Mucosa of stomach (tissue), 1 donor: ENCODE data around the gene FBXL16.
A peak's percentile ranks its signal among the peaks of the same experiment; 100 is the strongest.

ENCODE experiments used
- H3K27me3 ChIP-seq: one replicate; pipeline ENCODE4 v1.7.0; 2013; ENCODE audit warnings: mild to moderate bottlenecking, low read length; ENCODE audit not compliant: control insufficient read depth, insufficient read depth
- H3K36me3 ChIP-seq: one replicate; pipeline ENCODE4 v1.7.0; 2013; ENCODE audit warnings: low read length; ENCODE audit not compliant: control insufficient read depth, insufficient read depth
- H3K4me1 ChIP-seq: one replicate; pipeline ENCODE4 v1.7.0; 2013; ENCODE audit warnings: mild to moderate bottlenecking, low read length; ENCODE audit not compliant: control insufficient read depth, insufficient read depth
- H3K4me3 ChIP-seq: one replicate; pipeline ENCODE4 v1.7.0; 2013; ENCODE audit warnings: low read length
- H3K9ac ChIP-seq: one replicate; pipeline ENCODE4 v1.7.0; 2013; ENCODE audit warnings: mild to moderate bottlenecking, low read length, moderate library complexity
- H3K9me3 ChIP-seq: one replicate; pipeline ENCODE4 v1.7.0; 2013; ENCODE audit warnings: mild to moderate bottlenecking, low read length, moderate library complexity; ENCODE audit not compliant: control insufficient read depth
- donor health status: Pancreatic carcinoma.

Gene FBXL16

DNA sequence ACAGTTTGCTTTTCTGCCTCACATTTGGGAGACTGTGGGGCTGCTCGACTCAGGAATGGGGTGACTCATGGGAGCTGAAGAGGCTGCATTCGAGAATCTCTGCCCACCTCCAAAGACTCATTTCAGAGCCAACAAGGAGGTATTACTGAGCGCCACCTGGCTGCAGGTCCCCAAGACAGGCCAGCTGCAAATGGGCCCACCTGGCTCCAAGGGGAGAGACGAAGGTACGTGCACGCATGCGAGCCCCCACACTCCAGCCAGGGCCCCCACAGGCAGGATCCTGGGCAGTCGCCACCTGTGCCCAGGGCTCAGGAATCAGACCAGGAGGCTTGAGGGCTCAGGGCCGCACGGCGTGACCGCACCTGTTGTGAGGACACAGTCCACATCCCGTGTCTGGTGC lies 27.3 kb upstream of the FBXL16 start:
- no peaks in the 10 kb centered on the region for H3K27me3 ChIP-seq
- H3K4me3 ChIP-seq: no peak overlapping the region
- H3K36me3 ChIP-seq: no peaks in the 10 kb centered on the region
- peaks cover 5% of the 10 kb centered on the region for H3K4me1 ChIP-seq
- H3K9ac ChIP-seq: no peak overlapping the region
- no peaks in the 10 kb centered on the region for H3K9me3 ChIP-seq

GRCh38 chr16:732332-732731 lies 26.7 kb upstream of the FBXL16 start:
- H3K9ac ChIP-seq: no peak overlapping the region
- no peak overlapping the region for H3K4me3 ChIP-seq
- no peaks in the 10 kb centered on the region for H3K36me3 ChIP-seq
- H3K4me1 ChIP-seq: peaks cover 6% of the 10 kb centered on the region
- no peaks in the 10 kb centered on the region for H3K9me3 ChIP-seq
- no peaks in the 10 kb centered on the region for H3K27me3 ChIP-seq

DNA sequence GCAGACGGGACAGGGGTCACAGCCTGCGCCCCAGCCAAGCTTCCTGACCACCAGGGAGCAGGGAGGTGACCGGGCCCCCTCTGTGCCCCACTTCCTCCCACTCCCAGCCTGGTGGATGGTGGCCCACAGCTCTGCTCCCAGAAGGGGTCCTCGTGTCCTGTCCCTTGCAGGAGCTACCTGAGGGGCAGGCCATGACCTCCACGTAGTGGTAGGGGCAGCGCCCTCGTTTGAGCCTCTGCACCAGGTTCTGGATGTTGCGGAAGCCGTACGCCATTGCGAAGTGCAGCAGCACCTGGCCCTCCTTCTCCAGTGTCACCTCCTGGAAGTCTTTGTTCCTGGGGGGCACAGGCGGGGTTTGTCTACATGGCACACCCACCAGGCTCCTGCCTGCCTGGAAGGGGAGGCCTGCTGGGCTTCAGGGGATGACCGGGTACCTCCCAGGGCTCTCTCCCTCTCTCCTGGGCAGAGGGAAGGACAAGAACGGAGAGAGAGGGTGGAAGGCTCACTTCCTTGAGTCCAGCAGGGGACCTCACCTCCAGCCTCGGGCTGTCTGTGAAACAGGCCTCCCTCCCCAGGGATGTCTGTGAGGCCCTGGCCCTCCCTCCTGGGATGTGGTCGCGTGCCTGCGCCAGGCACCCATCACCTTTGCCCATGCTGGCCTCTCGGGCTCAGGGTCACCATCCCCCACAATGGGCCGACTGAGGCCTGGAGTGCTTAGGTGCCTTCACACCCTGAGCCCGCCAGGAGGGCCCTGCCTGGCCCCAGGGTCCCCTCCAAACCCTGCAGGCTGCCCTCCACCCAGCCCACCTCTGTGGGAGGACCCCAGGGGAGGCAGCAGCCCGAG lies 25.3 kb upstream of the FBXL16 start:
- no peaks in the 10 kb centered on the region for H3K36me3 ChIP-seq
- no peak overlapping the region for H3K4me3 ChIP-seq
- H3K9ac ChIP-seq: no peak overlapping the region
- peaks cover 16% of the 10 kb centered on the region for H3K4me1 ChIP-seq
- H3K27me3 ChIP-seq: peaks cover 7% of the 10 kb centered on the region
- no peaks in the 10 kb centered on the region for H3K9me3 ChIP-seq

DNA sequence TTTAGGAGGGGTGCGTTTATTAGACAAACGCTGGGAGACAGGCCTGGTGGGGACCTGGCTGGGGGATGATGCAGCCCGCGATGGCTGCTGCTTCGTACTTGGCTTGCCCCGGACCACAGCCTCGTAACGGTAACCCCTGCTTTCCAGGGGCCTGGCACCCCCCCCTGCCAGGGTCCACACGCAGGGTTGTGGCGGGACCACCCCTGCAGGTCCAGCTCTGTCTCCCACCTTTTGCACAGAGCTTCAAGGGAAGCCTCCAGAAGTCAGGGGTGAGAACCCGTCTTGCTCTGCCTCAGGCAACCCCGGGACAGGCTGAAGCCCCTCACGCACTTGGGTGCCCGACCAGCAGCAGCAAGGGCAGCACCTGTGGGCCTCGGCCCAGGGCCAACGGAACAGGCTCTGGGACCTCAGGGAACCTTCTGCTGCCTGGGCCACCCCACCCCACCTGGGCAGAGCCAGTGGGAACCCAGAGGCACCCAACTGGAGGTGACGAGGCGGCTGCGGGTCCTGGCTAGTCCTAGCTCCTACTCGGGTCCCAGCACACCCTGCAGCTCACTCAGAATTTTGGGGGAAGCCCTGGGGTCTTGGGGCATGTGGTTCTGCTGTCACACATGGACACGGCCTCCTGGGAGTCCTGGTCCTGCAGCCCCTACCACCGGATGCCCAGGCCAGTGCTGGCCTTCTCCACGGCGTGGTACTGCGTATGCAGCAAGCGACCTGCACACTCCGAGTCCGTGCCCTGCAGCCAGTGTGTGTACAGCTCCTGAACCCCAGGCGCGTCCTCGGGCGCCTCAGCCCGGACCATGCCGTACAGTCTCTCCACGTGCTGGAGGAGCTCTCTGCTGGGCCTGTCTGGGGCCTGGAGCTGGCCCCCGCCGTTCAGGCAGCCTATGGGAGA lies 24.4 kb upstream of the FBXL16 start:
- Histone ChIP-seq H3K4me1 (peaks cover 19% of the 10 kb centered on the region), H3K9ac (no peak overlapping the region), H3K9me3 (no peaks in the 10 kb centered on the region), H3K36me3 (no peaks in the 10 kb centered on the region), H3K27me3 (peaks cover 16% of the 10 kb centered on the region), H3K4me3 (no peak overlapping the region)

GRCh38 chr16:728890-729744 lies 23.5 kb upstream of the FBXL16 start:
- H3K4me1 ChIP-seq: peaks cover 19% of the 10 kb centered on the region
- no peaks in the 10 kb centered on the region for H3K36me3 ChIP-seq
- no peak overlapping the region for H3K4me3 ChIP-seq
- peaks cover 19% of the 10 kb centered on the region for H3K27me3 ChIP-seq
- no peak overlapping the region for H3K9ac ChIP-seq
- H3K9me3 ChIP-seq: no peaks in the 10 kb centered on the region

DNA sequence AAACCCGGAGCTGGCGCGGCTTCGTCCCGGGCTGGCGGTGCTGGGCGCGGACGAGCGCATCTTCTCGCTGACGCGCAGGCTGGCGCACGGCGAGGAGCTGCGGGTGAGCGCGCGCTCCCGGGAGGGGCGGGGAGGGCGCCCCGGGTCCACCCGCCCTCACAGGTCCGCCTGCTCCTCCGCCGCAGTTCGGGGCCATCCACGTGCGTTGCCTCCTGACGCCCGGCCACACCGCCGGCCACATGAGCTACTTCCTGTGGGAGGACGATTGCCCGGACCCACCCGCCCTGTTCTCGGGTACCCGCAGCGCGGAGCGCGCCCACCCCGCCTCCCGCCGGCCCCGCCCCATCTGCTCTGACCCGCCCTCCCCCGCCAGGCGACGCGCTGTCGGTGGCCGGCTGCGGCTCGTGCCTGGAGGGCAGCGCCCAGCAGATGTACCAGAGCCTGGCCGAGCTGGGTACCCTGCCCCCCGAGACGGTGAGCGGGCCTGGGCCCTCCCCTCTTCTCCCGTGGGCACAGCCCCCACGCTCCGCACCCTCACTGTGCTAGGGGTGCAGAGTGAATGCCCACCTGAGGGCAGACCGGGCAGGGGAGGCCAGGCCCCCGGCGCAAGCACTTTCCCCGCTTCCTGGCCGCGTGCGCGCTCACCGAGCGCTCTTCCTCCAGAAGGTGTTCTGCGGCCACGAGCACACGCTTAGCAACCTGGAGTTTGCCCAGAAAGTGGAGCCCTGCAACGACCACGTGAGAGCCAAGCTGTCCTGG lies 22.7 kb upstream of the FBXL16 start:
- Histone ChIP-seq H3K9ac (no peak overlapping the region), H3K36me3 (no peaks in the 10 kb centered on the region)

DNA sequence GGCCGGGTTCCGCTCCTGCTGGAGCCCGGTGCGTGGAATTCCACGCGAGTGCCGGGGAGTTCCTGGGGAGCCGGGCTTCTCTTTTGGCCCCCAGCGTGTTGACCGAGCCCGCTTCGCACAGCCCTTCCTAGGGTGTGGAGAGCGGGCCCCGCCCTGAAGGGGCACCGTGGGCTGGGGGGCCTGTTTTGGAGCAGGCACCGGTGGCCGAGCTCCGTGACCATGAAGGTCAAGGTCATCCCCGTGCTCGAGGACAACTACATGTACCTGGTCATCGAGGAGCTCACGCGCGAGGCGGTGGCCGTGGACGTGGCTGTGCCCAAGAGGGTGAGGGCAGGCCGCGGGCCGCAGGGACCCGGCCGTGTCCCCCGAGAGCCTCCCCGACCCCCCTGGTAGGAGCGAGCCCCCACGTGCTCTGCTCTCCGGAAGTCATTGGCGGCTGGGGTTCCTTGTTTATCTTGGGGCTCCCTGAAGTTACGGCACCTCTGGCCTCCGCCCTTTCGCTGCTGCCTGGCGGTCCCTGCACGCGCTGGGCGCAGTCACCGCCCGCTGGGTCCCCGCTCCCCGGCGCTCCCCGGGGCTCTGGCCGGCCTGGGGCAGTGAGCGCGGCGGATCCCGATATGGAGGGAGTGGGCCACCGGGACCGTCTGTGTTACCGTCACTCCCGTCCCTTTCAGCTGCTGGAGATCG lies 21.8 kb upstream of the FBXL16 start:
- Histone ChIP-seq H3K36me3 (no peaks in the 10 kb centered on the region), H3K27me3 (peaks cover 19% of the 10 kb centered on the region), H3K9me3 (no peaks in the 10 kb centered on the region), H3K4me3 (peak overlapping the region; percentile 31), H3K4me1 (peaks cover 19% of the 10 kb centered on the region), H3K9ac (peak overlapping the region; percentile 22)

More for the DNA sequence above, 22.7 kb upstream of the FBXL16 start:
- Histone ChIP-seq H3K27me3 (peaks cover 19% of the 10 kb centered on the region), H3K9me3 (no peaks in the 10 kb centered on the region), H3K4me1 (peaks cover 19% of the 10 kb centered on the region), H3K4me3 (no peak overlapping the region)

GRCh38 chr16:726438-727290 lies 21.1 kb upstream of the FBXL16 start, which contains the start of the genes CCDC78 and HAGHL:
Gene CCDC78 (minus strand): TSS chr16:726443. CDS start chr16:726367, 76 bp downstream.
Gene HAGHL (plus strand): TSS chr16:727106. CDS start chr16:727510, 404 bp downstream.
- peaks cover 19% of the 10 kb centered on the region for H3K27me3 ChIP-seq
- H3K9me3 ChIP-seq: no peaks in the 10 kb centered on the region
- H3K9ac ChIP-seq: peak within 1 kb of the TSS; percentile 22
- H3K4me3 ChIP-seq: peak within 1 kb of the TSS; percentile 31
- no peaks in the 10 kb centered on the region for H3K36me3 ChIP-seq
- H3K4me1 ChIP-seq: peaks cover 22% of the 10 kb centered on the region

DNA sequence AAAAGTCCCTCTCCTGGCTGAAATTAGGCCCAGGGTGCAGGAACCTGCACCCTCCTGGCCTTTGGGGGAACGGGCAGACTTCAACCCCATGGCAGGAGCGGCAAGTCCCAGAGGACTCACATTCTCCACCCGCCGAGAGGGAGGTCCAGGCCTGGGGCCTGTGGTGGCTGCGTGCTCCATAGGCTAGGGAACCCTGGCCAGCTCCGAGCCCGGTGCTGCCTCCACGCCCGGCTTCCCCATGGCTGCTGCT lies 20.5 kb upstream of the FBXL16 start:
- no peak overlapping the region for H3K4me3 ChIP-seq
- peaks cover 19% of the 10 kb centered on the region for H3K27me3 ChIP-seq
- peaks cover 25% of the 10 kb centered on the region for H3K4me1 ChIP-seq
- H3K36me3 ChIP-seq: no peaks in the 10 kb centered on the region
- H3K9me3 ChIP-seq: no peaks in the 10 kb centered on the region
- H3K9ac ChIP-seq: no peak overlapping the region

DNA sequence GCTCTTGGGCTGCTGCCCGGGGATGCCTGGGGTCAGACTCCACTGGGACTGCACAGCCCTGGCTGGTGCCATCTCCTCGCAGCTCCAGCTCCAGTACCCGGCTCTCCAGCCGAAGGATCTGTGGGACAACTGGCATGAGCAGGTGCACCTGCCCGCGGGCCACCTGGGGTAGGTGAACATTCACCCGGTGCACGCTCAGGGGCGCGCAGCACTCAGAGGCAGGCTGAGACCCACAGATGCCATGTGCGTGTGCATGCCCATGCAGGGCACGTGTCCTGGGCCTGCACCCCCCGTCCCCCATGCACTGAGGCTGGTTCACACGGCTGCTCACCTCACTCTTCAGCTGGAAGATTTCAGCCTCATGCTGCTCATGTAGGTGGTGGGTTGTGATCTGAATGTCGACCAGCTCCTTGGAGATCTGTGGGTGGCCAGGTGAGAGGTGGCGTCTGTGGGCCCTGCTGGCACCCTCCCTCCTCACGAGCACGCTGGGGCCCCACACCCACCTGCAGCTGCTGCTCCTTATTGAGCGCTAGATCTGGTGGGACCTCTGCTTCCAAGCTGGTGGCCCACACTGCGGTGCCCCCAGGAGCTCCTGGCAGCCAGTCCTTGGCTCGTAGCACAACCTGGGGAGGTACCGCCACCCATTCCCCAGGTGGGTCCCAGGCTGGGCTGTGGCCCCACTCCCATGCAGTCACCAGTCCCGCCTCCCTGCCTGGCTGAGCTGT lies 20.0 kb upstream of the FBXL16 start:
- Histone ChIP-seq H3K27me3 (peaks cover 19% of the 10 kb centered on the region), H3K9ac (no peak overlapping the region), H3K4me3 (no peak overlapping the region), H3K36me3 (no peaks in the 10 kb centered on the region), H3K9me3 (no peaks in the 10 kb centered on the region), H3K4me1 (peaks cover 25% of the 10 kb centered on the region)
